NCI-H1694 treated with DMSO at 0.1 percent for 48 hours (cell line): ENCODE data around the gene C10orf90.
"Not testable (repeated sequence)": the region's sequence is repeated elsewhere in the genome, so short reads cannot be mapped to it uniquely, and the experiment has no call there.

Experiments
- DNase-seq: peaks from one replicate; lab custom pipeline; 2025; lab: John Stamatoyannopoulos, UW

C10orf90 gene

GRCh38 chr10:126392068-126392467 is 278.4 kb downstream of the C10orf90 start:
- no peak for DNase-seq

- peak; percentile 0 for DNase-seq
Observed at GRCh38 chr10:126391192-126391885, 279.2 kb downstream of the C10orf90 start.

- DNase-seq, result no peak
Observed at GRCh38 chr10:126390324-126390723, 280.2 kb downstream of the C10orf90 start.

GRCh38 chr10:126387931-126388911 is 282.3 kb downstream of the C10orf90 start, which contains the start of gene ADAM12:
Gene ADAM12 (minus strand): TSS chr10:126388477. CDS start chr10:126388145, 332 bp downstream.
- no peak for DNase-seq

- peak; percentile 0 for DNase-seq
Observed at GRCh38 chr10:126387041-126387921, 283.2 kb downstream of the C10orf90 start.

- DNase-seq, result no peak
Observed at GRCh38 chr10:126384269-126384873, 286.1 kb downstream of the C10orf90 start.

GRCh38 chr10:126380352-126381076 is 290.0 kb downstream of the C10orf90 start:
- no peak for DNase-seq

GRCh38 chr10:126379166-126379565 is 291.3 kb downstream of the C10orf90 start:
- not testable (repeated sequence) for DNase-seq

GRCh38 chr10:126376956-126377355 is 293.5 kb downstream of the C10orf90 start:
- DNase-seq, result no peak

GRCh38 chr10:126375926-126376554 is 294.5 kb downstream of the C10orf90 start:
- no peak for DNase-seq

GRCh38 chr10:126375299-126375698 is 295.2 kb downstream of the C10orf90 start:
- DNase-seq, result no peak
